AG08396 (cell line): ENCODE data around the gene CIAO2A.
A peak's percentile ranks its signal among the peaks of the same experiment; 100 is the strongest.
"Not testable (repeated sequence)": the region's sequence is repeated elsewhere in the genome, so short reads cannot be mapped to it uniquely, and the experiment has no call there.

ENCODE experiments used
- DNase-seq: peaks from one replicate; pipeline ENCODE4 v3.0.0; 2012; ENCODE audit warnings: low spot score, mixed read lengths

The CIAO2A gene

DNA sequence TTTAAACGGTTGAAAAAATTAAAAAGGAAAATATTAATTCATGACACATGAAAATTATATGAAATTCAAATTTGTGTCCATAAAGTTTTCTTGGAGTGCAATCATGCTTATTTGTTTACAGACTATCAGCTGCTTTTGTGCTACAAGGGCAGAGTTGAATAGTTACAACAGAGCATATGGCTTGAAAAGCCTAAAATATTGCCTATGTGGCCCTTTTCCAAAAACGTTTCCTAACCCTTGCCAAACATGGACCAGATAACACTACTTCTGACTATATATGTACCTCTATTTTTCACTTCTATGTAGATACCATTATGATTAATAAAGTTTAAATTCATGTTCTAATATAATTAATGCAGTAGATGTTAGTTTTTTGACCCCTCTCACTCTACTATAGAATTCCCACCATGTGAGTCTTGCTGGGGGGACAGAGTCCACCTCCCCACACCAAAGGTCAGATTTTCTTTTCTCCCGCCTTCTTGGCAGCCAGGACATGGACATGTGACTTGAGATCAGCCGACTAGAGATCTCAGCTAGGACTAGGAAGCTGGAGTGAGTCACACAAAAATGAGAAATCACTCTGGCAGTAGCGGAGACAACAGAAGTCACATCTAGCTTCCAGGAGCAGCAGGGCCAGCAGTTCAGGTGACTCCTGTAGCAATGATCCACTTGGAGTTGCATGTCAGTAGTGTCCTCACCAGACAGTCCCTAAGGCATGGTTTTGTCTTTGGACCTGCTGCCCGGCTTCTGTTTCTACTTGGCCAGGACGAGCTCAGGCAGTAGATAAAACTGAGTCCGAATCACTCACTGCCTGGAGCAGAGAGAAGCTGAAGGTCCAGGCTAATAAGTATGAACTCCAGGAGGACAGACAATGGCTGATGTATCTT lies 22.4 kb downstream of the CIAO2A start:
- DNase-seq: peak; percentile 72

DNA sequence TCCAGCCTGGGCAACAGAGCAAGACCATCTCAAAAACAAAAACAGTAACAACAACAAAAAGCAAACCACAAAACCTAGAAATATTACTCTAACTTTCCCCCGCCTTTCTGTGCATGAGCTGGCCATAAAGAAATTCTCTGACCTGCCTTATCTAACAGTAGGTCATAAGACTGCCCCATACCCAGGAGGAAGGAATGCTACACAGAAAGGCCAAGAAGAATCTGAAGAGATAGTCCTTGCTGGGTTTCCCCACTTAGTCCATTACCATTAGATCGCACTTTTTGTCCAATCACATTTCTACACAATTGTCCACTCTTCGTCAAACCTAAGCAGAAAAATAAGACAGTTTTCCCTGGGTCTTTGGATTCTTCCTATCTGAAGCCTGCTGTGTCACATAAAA lies 23.5 kb downstream of the CIAO2A start:
- no peak for DNase-seq

DNA sequence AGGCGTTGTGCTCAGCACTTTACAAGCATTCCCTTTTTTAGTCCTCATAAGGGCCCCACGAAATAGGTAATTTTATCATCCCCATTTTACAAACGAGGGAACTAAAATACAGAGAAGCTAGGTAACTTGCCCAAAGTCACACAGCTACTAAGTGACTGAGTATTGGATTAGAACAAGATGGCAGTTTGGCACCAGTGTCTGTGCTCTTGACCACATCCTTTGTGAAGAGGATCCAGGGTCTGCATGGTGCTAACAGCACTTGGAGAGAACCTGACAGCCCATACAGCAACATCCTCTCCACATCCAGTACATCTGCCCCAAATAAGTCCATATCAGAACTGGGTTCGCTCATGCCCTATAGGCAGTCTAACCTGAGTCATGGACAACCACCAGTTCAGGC lies 25.5 kb downstream of the CIAO2A start:
- no peak for DNase-seq

DNA sequence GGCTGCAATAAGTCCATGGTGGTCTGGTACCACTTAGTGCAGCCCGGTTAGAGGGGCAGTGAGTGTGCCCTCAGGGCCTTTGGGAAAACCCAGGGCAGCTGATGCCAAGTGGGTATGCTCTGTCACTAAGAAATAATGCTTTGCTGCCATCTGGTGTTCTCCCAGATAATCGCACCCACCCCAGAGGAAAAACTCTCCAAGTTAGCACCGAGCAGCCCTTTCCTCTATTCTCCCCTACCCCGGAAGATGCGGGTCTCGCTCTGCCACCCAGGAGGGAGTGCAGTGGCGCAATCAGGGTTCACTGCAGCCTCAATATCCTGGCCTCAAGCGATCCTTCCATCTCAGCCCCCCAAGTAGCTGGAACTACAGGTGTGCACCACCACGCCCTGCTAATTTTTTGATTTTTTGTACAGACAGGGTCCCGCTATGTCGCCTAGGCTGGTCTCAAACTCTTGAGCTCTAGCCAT lies 26.0 kb downstream of the CIAO2A start:
- DNase-seq: peak; percentile 81

DNA sequence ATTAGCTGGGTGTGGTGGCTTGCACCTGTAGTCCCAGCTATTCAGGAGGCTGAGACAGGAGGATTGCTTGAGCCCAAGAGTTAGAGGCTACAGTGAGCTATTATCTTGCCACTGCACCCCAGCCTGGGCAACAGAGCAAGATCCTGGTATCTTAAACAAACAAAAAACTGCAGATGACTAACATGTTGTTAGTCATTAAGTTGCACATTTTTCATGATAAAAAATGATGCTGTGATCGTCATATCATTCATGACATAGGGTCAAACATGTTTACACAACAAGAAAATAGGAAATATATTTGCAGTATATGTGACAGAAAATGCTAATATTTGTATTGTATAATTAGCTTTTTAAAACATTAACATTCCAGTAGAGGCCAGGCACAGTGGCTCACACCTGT lies 27.2 kb downstream of the CIAO2A start:
- DNase-seq: no peak

DNA sequence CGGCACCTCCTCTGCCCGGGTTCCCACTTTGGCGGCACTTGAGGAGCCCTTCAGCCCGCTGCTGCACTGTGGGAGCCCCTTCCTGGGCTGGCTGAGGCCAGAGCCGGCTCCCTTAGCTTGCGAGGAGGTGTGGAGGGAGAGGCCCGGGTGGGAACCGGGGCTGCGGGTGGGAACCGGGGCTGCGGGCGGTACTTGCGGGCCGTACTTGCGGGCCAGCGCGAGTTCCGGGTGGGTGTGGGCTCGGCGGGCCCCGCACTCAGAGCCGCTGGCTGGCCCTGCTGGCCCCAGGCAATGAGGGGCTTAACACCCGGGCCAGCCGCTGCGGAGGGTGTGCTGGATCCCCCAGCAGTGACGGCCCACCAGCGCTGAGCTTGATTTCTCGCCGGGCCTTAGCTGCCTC lies 32.9 kb downstream of the CIAO2A start:
- no peak for DNase-seq

DNA sequence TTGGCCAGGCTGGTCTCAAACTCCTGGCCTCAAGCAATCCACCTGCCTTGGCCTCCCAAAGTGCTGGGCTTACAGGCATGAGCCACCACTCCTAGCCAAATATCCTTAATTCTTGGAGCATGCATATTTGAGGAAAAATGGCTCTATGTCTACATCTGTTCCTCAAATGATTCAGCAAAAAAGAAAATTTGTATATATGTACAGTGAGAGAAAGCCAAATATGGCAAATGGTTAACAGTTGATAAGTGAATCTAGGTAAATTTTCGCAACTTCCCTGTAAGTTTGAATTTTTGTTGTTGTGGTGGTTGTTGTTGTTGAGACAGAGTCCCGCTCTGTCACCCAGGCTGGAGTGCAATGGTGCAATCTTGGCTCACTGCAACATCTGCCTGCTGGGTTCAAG lies 34.5 kb downstream of the CIAO2A start:
- not testable (repeated sequence) for DNase-seq

DNA sequence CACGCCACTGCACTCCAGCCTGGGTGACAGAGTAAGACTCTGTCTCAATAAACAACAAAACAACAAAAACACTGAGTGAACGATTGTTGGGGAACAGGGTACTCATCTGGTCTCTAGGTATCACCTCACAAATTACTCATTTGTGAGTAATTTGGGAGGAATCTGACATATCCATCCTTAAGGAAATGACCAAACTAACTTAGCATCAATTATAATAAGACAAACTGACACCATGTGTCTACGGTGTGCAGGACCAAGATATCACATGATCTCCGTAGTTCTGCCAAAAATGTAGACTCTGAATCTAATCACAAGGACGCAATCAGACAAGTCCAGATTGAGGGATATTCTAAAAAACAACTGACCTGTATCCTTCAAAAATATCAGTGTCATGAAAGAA lies 35.4 kb downstream of the CIAO2A start:
- no peak for DNase-seq

DNA sequence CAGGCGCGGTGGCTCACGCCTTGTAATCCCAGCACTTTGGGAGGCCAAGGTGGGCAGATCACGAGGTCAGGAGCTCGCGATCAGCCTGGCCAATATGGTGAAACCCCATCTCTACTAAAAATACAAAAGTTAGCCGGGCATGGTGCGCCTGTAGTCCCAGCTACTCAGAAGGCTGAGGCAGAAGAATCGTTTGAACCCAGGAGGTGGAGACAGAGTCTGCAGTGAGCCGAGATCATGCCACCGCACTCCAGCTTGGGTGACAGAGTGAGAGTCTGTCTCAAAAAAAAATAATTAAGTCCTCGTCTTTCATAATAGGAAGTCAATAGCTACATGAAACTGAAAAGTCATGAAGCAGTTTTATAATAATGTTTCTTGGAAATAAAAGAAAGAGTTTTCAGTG lies 40.0 kb downstream of the CIAO2A start:
- DNase-seq: not testable (repeated sequence)

DNA sequence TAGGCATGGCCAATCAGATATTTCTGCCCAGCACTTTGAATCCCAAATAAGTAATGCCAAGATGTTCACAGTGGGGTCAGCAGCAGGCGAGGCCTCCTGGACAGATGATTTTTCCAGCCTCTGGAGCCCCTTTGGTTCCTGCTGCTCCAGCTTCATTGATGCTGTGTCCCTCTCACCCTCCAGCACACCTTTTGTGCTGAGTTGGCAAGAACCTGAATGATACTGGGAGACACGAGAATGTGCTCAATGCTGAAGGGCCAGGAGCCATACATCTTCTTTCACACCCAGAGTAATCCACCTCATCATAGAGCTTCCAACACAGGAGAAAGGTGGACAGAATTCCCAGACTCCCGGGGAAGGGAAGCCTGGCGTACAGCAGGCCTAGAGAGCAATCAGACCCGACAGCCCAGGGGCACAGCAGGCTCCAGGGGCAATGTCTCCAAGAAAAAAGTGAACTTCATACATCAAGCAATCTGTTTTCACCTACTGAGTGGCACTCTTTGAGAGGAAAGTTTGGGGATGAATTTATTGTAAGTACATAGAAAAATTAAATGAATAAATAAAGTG lies 40.6 kb downstream of the CIAO2A start:
- no peak for DNase-seq

DNA sequence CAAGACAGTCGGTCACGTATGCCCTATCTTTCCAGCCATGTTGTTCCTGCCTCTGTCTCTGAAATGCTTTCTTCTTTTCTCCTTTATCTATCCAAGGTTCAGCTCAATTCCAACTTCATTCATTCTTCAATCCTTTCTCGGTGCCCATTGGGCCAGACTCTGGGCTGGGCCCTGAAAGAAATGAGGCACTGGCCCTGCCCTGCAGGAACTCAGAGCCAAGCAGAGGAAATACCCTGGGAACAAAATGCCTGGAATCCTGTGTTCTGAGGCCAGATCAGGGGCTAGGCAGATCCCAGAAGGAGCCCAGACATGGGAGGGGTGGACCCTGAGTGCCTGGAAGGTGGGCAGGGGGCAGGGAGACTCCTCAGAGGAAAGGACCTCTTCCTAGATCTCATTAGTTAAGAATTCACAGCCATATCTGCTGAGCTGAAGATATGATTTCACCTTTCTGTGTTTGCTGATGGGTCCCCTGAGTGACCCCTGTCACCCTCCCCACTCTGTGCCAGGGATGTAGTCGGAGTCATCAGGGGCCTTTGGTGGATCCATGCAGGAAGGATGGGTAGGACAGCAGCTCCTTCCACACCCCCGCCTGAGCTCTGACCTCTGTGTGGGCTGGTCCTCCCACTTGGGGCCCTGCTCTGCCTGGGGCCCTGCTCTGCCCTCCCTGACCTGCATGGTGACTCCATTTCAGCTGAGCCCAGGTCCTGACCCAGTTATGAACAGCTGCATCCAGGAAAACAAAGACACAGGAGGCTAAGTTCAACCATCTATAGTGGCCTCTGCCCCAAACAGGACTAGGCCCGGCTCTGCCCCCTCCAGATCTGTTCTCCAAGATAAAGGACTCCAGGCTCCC lies 42.0 kb downstream of the CIAO2A start:
- DNase-seq: no peak

DNA sequence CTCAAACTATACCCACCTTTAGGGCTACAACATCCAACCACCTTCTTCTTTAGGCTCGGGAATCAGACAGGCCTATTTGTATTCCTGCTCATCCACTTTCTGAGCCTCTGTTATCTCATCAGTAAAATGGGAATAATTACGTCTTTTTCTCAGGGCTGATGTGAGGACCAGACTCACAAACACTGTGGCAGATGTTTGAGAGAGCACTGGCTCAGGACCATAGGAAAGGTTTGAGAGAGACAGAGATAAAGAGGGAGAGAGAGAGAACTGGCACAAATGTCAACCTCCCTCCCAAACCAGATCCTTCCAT lies 42.6 kb downstream of the CIAO2A start:
- no peak for DNase-seq

DNA sequence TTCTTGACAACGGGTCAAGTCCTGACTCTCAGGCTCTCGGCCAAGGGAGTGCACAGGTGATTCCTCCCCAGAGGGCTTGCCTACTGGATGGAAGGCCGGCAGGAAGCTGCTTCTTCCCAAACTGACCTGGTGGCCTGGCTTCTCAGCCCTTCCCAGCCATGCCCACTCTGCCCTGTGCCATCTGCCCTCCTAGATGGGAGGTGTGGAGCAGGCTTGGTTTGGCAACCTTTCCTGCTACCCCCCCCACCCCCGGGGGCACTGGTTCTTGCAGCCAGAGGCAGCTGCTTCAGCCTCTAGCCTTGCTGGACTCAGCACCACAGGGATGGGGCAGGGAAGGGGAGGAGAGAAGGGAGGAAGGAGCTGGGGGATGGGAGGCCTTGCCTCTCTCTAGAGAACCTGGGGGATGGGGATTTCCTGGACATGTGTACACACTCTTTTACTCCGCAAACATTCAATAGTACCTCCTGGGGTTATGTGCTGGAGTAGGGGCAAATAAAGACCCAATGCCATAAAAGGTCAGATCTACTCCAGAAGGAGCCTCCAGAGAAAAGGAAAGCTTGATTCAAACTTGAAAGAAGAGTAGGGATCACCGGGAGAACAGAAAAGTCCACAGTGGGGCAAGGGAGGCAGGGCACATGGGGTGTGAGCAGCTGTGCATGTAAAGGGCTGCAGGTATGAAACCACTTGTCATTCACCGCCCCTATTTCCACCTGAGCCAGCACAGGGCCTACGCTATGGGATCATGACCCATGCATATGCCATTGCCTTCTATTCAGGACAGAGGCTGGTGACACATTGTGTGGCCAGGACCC lies 43.2 kb downstream of the CIAO2A start:
- DNase-seq: no peak

DNA sequence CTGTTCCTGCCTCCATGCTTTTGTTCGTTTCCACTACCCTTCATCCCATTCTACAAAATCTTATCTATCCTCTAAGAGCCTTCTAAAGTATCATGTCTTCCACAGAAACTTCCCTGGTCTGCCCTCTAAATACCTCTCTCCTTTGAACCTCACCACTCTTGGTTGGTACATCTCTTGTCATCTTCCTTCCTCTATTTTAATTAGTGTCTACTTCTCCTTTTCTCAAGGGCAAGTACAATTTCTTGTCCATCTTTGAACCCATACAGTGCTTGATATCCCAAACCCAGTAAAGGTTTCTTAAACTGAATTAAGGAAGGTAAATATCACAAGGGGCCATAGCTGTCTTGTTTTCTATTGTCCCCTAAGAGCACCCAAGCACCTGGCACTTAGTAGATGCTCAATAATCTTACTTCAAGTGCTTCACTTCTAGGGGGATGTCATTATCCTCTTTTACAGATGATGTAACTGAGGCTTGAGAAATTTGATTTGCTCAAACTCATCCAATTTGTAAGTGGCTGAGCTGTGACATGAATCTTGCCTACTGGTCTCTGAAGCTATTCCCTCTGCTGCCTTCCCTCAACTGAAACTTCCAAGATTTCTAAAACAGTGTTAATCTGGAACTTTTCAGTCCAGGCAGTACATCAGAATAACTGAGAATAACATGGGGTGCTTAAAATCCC lies 44.7 kb downstream of the CIAO2A start:
- DNase-seq: no peak

DNA sequence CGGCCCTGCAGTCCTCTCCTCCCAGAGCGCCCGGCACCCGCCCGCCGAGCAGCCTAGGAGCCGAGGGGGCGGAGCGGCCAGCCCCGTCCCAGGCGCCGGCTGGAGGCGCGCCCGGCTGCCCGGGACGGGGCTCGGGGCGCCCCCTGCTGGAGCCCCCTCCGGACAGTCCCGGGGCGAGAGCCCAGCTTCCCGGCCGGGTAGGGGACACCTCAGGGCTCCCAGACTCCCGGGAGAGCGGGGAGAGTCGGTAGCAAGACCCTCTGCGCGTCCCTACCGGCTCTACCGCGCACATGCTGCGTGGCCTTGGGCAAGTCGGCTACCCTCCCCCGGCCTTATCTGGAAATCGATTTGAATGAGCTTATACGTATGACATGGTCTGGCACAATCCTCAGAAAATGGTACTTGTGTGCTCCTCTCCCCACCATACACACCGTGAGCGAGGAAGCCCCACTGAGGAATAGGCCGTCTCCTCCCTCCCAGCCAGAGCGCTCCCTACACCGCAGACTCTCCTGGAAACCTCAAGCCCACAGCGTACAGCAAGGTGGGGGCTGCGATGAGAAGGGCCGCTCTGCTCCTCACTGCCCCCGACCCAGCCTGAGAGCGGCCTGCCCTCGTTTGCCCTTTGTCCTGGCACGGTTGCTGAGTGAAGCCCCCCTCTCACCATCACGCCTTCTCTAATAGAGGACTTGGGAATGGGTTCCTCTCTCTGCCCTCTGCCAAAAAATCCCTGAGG lies 47.1 kb downstream of the CIAO2A start, which contains the start of gene DAPK2:
DAPK2 (minus strand) TSS at position 65 of the 733 bp plus-strand sequence. CDS start 6,224 bp downstream, outside the sequence.
- DNase-seq: peak; percentile 95

DNA sequence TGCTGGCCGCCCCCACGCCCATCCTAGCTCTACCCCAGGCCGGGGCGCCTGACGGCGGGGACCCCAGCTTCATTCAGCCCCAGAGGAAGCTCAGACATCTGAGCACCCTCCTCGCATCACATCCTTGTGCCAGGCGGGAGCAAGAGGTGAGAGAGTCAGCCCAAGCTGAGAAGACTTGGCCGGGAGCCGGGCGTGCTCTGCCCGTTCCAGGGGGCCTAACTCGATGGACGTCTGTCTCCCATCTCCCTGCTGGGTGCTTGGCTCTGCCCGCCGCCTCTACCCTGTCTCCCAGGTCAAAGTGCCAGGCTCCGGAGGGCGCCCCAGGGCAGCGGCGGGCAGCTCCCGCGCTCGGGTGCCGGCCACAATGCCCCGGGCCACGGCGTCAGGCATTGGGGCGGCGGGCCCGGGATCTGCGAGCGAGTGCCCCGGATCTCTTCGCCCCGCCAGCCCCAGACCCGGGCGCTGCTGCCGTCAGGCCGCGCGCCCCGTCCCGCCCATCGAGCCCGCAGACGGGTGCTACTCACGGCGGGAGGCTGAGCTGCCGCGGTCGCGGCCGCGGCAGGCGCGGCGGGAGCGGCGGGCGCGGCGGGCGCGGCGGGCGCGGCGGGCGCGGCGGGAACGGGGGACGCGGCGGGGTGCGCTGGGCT lies 47.7 kb downstream of the CIAO2A start:
- no peak for DNase-seq

DNA sequence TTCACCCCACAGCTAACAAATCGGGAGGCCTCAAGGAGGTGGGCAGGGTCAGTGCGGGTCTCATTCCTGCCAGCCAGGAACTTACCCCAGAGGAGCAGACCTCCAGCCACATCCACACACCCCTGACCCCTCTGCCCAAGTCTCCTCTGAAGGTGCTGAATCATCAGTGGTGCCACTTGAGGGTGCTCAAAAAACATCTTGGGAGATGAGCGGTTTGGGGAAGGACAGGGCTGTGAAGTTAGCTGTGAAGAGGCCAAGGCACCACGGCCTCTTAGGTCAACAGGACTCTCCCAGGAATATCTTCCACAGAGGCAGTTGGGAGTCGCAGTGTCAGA lies 48.6 kb downstream of the CIAO2A start:
- no peak for DNase-seq

DNA sequence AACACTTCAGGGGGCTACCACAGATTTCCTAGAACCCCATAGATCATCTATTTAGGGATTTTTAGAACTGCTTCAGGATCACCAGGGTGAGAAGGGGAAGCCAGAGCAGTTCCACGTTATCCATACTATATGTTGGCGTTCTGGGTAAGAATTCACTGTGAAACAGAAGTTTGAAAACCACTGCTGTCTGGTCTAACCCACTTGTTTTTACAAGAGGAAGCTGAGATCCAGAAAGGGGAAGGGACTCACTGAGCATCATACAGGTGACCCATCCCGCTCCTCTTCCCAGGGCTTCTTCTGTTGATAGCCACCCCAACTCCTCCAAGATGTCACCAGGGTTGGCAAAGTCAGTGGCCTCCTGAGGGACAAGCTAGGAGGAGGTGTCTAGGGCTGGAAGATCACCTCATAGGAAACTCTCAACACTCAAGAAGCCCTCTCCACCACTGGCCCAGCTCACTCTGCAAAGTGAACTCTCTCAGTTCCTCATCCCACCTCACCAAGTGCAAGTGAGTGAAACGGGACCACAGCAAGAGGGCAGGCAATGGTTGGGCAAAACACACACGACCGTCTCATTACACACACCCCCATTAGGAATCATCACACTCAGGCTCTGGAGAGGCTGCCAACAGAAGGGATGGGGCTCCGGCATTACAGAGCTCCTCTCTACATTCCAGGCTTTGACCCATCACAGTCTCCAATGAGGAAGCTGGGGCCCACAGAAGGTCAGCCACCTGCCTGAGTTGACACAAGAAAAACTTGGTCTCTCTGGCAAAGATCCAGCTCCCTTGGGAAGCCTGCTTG lies 49.1 kb downstream of the CIAO2A start:
- DNase-seq: no peak

DNA sequence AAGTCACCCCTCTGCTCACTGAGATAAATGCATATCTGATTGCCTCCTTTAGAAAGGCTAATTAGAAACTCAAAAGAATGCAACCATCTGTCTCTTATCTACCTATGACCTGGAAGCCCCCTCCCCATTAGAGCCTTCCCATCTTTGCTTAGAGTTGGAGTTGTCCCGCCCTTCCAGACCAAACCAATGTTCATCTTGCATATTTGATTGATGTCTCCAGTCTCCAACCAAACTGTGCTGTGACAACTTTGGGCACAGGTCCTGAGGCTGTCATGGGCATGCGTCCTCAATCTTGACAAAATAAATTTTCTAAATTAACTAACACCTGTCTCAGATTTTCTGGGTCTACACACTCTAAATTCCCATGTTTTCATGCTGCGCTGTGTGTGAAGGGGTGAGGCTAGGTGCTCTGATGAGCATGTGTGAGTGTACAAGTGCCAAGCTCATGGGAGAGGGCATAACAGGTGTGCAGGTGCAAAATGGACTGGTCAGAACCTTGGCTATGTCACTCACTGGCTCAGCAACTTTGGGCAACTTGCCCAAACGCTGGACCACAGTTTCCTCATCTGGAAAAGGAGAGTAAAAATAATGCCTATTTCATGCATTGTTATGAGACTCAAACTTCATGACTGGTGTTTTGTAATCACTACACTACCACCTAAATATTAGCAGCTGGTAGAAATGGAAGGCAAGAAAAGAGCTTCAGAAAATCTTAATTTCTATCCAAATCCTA lies 54.6 kb downstream of the CIAO2A start:
- no peak for DNase-seq
